HL-60 (cell line): ENCODE measurements around the gene CNOT3.

Source experiments
- POLR2AphosphoS5 ChIP-seq: IDR thresholded peaks from 2 replicates; pipeline ENCODE4 v1.6.1; 2012; ENCODE audit warnings: low read depth
- SPI1 ChIP-seq: IDR thresholded peaks from 2 replicates; pipeline ENCODE4 v1.6.1; 2012; ENCODE audit warnings: low read depth, mild to moderate bottlenecking, borderline replicate concordance
- TF ChIP-seq, protein P1 (sequence below): IDR thresholded peaks from one replicate; pipeline ENCODE4 v1.5.1; 2011; ENCODE audit warnings: low read length, control low read depth, inconsistent platforms; ENCODE audit not compliant: insufficient read depth
- TF ChIP-seq, protein P2 (sequence below): IDR thresholded peaks from 2 replicates; pipeline ENCODE4 v1.6.1; 2012; ENCODE audit warnings: low read depth; ENCODE audit not compliant: insufficient replicate concordance

DNA sequence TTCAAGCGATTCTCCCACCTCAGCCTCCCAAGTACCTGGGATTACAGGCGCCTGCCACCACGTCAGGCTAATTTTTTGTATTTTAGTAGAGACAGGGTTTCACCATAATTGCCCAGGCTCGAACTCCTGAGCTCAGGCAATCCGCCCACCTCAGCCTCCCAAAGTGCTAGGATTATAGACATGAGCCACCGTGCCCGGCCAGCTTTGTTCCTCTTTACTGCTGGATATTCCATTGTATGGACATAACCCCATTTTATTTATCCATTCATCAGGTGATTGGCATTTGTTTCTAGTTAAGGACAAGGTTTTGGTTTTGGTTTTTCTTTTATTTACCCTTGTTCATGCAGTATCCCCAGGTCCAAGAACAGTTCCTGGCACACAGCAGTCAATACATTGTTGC lies 59.0 kb downstream of the CNOT3 start:
- TF ChIP-seq POLR2AphosphoS5 (no peak), SPI1 (no peak)
- TF ChIP-seq, protein P1, sequence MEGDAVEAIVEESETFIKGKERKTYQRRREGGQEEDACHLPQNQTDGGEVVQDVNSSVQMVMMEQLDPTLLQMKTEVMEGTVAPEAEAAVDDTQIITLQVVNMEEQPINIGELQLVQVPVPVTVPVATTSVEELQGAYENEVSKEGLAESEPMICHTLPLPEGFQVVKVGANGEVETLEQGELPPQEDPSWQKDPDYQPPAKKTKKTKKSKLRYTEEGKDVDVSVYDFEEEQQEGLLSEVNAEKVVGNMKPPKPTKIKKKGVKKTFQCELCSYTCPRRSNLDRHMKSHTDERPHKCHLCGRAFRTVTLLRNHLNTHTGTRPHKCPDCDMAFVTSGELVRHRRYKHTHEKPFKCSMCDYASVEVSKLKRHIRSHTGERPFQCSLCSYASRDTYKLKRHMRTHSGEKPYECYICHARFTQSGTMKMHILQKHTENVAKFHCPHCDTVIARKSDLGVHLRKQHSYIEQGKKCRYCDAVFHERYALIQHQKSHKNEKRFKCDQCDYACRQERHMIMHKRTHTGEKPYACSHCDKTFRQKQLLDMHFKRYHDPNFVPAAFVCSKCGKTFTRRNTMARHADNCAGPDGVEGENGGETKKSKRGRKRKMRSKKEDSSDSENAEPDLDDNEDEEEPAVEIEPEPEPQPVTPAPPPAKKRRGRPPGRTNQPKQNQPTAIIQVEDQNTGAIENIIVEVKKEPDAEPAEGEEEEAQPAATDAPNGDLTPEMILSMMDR, result no peak
- TF ChIP-seq, protein P2, sequence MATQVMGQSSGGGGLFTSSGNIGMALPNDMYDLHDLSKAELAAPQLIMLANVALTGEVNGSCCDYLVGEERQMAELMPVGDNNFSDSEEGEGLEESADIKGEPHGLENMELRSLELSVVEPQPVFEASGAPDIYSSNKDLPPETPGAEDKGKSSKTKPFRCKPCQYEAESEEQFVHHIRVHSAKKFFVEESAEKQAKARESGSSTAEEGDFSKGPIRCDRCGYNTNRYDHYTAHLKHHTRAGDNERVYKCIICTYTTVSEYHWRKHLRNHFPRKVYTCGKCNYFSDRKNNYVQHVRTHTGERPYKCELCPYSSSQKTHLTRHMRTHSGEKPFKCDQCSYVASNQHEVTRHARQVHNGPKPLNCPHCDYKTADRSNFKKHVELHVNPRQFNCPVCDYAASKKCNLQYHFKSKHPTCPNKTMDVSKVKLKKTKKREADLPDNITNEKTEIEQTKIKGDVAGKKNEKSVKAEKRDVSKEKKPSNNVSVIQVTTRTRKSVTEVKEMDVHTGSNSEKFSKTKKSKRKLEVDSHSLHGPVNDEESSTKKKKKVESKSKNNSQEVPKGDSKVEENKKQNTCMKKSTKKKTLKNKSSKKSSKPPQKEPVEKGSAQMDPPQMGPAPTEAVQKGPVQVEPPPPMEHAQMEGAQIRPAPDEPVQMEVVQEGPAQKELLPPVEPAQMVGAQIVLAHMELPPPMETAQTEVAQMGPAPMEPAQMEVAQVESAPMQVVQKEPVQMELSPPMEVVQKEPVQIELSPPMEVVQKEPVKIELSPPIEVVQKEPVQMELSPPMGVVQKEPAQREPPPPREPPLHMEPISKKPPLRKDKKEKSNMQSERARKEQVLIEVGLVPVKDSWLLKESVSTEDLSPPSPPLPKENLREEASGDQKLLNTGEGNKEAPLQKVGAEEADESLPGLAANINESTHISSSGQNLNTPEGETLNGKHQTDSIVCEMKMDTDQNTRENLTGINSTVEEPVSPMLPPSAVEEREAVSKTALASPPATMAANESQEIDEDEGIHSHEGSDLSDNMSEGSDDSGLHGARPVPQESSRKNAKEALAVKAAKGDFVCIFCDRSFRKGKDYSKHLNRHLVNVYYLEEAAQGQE, result no peak
